Glutamatergic neuron (in vitro differentiated cells): ENCODE data around the gene TACC3. TPM values are rescaled to one million over a fixed set of nuclear protein-coding genes. Genes with fewer than 3 reads are reported as not detected.

Experiments
- DNase-seq: peaks from one replicate; pipeline ENCODE4 v3.0.0; 2022
- H3K27ac Mint-ChIP-seq: one replicate; pipeline ENCODE4 v1.8.0; 2020; ENCODE audit warnings: mild to moderate bottlenecking, mixed read lengths, inconsistent platforms; ENCODE audit not compliant: unreplicated experiment
- H3K27me3 Mint-ChIP-seq: one replicate; pipeline ENCODE4 v1.8.0; 2020; ENCODE audit warnings: mild to moderate bottlenecking, moderate library complexity, mixed read lengths, inconsistent platforms; ENCODE audit not compliant: unreplicated experiment
- H3K36me3 Mint-ChIP-seq: one replicate; pipeline ENCODE4 v1.8.0; 2020; ENCODE audit warnings: mild to moderate bottlenecking, mixed read lengths, inconsistent platforms; ENCODE audit not compliant: unreplicated experiment
- H3K4me1 Mint-ChIP-seq: one replicate; pipeline ENCODE4 v1.8.0; 2020; ENCODE audit warnings: mild to moderate bottlenecking, low read depth, mixed read lengths, inconsistent platforms; ENCODE audit not compliant: unreplicated experiment
- H3K4me3 Mint-ChIP-seq: one replicate; pipeline ENCODE4 v1.8.0; 2020; ENCODE audit warnings: mild to moderate bottlenecking, mixed read lengths, inconsistent platforms; ENCODE audit not compliant: unreplicated experiment
- H3K9me3 Mint-ChIP-seq: one replicate; pipeline ENCODE4 v1.8.0; 2020; ENCODE audit warnings: mild to moderate bottlenecking, moderate library complexity, mixed read lengths, inconsistent platforms; ENCODE audit not compliant: unreplicated experiment
- total RNA-seq: library from RNA; stranded (reverse); fragmentation: NEBNext Ultra II Directional; extraction: Animal tissue kit (Norgen Biotek cat#: 25700); gene quantifications from one replicate; pipeline ENCODE4 v1.2.1, GENCODE V29; 2021; ENCODE audit not compliant: unreplicated experiment
- TF ChIP-seq, protein P1 (sequence below): fragments of 200-600 bp; sonication (generic); IDR thresholded peaks from one replicate; pipeline ENCODE4 v1.5.0; 2021; ENCODE audit not compliant: partially characterized antibody, unreplicated experiment

TACC3 gene
- total RNA-seq, 1 donor from 2014 or later, result 23.0 TPM

DNA sequence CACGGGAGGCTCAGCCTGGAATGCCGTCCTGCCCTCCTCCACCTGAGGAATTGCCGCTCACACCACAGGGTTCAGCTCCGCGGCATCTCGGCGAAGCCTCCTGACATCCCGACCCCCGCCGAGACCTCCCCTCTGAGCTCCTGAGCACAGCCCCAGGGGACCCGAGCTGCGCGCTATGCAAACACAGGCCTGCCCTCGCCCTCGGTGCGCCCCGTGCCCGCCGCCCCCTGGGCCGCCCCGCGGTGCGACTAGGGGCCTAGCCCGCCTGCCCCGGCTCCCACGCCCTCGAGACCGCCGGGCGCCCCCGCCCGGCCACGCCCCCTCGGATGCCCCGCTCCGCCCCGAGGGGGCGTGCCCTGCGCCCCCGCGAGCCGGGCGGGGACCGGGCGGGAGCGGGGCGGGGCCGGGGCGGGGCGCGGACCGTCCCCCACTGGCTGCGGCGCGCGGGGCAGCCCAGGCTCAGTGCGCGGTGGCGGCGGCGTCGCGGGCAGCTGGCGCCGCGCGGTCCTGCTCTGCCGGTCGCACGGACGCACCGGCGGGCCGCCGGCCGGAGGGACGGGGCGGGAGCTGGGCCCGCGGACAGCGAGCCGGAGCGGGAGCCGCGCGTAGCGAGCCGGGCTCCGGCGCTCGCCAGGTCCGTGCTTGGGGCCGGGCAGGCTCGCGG, 71.6 kb downstream of the TACC3 start, which contains the start of gene FGFR3:
FGFR3 (plus strand) TSS at position 462 of the 664 bp plus-strand sequence. CDS start 642 bp downstream, outside the sequence.
- Mint-ChIP-seq H3K9me3 (peaks cover 2% of the 10 kb centered on the region), H3K4me3 (no peak within 1 kb of the TSS), H3K36me3 (no peaks in the 10 kb centered on the region), H3K27ac (no peak within 1 kb of the TSS), H3K4me1 (no peaks in the 10 kb centered on the region), H3K27me3 (peaks cover 14% of the 10 kb centered on the region)
- DNase-seq, result no peak
- TF ChIP-seq, protein P1, sequence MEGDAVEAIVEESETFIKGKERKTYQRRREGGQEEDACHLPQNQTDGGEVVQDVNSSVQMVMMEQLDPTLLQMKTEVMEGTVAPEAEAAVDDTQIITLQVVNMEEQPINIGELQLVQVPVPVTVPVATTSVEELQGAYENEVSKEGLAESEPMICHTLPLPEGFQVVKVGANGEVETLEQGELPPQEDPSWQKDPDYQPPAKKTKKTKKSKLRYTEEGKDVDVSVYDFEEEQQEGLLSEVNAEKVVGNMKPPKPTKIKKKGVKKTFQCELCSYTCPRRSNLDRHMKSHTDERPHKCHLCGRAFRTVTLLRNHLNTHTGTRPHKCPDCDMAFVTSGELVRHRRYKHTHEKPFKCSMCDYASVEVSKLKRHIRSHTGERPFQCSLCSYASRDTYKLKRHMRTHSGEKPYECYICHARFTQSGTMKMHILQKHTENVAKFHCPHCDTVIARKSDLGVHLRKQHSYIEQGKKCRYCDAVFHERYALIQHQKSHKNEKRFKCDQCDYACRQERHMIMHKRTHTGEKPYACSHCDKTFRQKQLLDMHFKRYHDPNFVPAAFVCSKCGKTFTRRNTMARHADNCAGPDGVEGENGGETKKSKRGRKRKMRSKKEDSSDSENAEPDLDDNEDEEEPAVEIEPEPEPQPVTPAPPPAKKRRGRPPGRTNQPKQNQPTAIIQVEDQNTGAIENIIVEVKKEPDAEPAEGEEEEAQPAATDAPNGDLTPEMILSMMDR, result no peak

DNA sequence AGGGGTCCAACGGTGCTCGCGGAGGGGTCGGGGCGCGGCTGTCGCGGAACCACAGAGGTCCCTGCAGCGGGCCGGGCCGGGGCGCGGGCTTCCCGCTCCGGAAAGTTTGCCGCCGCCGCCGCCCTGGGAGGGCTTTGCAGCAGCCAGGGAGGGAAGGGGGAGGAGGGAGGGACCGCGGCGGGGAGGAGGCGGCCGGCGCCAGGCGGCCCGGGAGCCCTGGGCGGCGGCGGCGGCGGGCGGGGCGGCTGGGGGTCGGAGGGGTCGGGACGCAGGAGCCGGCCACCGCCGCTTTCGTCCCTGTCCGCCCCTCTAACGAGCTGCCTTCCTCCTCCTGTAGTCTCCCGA, 72.1 kb downstream of the TACC3 start:
- Mint-ChIP-seq H3K4me1 (no peaks in the 10 kb centered on the region), H3K27me3 (peaks cover 14% of the 10 kb centered on the region), H3K36me3 (no peaks in the 10 kb centered on the region), H3K4me3 (no peak overlapping the region), H3K9me3 (peaks cover 2% of the 10 kb centered on the region), H3K27ac (no peak overlapping the region)
- DNase-seq, result no peak
- TF ChIP-seq, protein P1, result no peak

DNA sequence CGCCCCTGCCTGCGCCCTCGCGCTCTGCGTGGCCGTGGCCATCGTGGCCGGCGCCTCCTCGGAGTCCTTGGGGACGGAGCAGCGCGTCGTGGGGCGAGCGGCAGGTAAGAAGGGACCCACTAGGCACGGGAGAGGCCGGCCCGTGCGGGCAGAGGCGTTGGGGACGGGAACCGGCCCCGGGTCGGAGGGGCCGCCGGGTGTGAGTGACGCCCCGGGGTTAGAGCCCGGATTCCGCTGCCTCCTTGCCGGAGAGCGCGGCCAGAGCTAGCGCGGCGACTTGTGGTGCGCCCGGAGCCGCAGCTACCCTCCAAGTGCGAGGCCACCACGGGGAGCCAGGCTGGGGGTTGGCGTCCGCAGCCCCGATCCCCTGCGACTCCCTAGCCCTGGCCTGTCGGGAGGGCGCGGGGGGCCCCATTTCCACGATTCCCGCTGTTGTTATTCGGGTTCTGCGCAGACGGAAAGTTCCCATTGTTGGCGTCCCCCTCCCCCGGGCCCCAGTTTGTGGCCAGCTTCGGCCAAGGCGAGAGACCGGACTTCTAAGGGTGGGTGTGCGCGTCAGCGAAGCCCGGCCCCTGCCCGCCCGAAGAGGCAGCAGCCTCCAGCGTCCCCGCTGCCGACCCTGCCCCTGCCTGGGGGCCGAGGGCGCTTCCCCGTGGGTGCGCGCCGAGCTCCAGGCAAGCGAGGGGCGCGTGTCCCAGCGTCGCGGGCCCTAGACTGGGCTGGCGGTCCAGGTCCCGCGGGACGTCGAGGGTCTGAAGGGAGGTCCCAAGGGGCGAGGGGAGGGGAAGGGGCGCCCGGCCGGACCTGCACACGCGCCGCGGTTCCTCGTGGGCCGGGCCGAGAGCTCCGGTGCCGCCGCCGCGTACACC, 72.9 kb downstream of the TACC3 start:
- Mint-ChIP-seq H3K27ac (no peak overlapping the region), H3K9me3 (peaks cover 2% of the 10 kb centered on the region), H3K4me3 (no peak overlapping the region), H3K27me3 (peaks cover 16% of the 10 kb centered on the region), H3K36me3 (no peaks in the 10 kb centered on the region), H3K4me1 (no peaks in the 10 kb centered on the region)
- DNase-seq, result no peak
- TF ChIP-seq, protein P1, result no peak

Other genes starting within 250 kb of the TACC3 start
- gene FAM53A, start 37.2 kb upstream of the TACC3 start, total RNA-seq, result 1.1 TPM
- gene SLBP, start 9.2 kb upstream of the TACC3 start, total RNA-seq, result 25.0 TPM
- gene TMEM129, start 198 bp upstream of the TACC3 start, total RNA-seq, result 23.8 TPM
- gene FGFR3, start 71.8 kb downstream of the TACC3 start, total RNA-seq, result 11.3 TPM
- 48.5 TPM for gene LETM1, start 134.6 kb downstream of the TACC3 start, total RNA-seq
- gene NSD2, start 149.9 kb downstream of the TACC3 start, total RNA-seq, result 138 TPM